ENCODE data around the gene FARS2.

GRCh38 chr6:5744497-5744896 lies 483.2 kb downstream of the FARS2 start:
- TF ChIP-seq CTCF (conservative IDR thresholded peaks at IDR 0.05; ENCODE audit: low read depth, low read length), result no peak
- no peak for TF ChIP-seq EZH2 (IDR thresholded peaks at IDR 0.05; ENCODE audit: borderline replicate concordance, low read depth, low read length, poor library complexity, severe bottlenecking)

Data from A673 (cell line).